GM12873 (cell line): ENCODE data around the gene IFT52.

ENCODE experiments used
- CTCF ChIP-seq: IDR thresholded peaks from 2 replicates; pipeline ENCODE4 v1.5.1; 2012; ENCODE audit warnings: low read depth, mild to moderate bottlenecking, moderate library complexity, low read length, control low read depth; ENCODE audit not compliant: insufficient read depth; ENCODE audit errors: missing control alignments

IFT52 gene

GRCh38 chr20:43590392-43591303 lies at the start of gene IFT52:
Gene IFT52, plus strand, starts transcription at chr20:43590937. Its CDS starts 3,762 bp downstream, at chr20:43594699.
- TF ChIP-seq CTCF: no peak

GRCh38 chr20:43541214-43541613 lies 49.5 kb upstream of the IFT52 start:
- no peak for TF ChIP-seq CTCF

- no peak for TF ChIP-seq CTCF
These were observed 48.6 kb upstream of the IFT52 start for GRCh38 chr20:43542161-43542560.

GRCh38 chr20:43542674-43543073 lies 48.1 kb upstream of the IFT52 start:
- TF ChIP-seq CTCF: no peak

GRCh38 chr20:43543138-43543537 lies 47.6 kb upstream of the IFT52 start:
- no peak for TF ChIP-seq CTCF

- TF ChIP-seq CTCF: no peak
These were observed 46.2 kb upstream of the IFT52 start for GRCh38 chr20:43544501-43544900.

GRCh38 chr20:43545837-43546578 lies 44.7 kb upstream of the IFT52 start:
- no peak for TF ChIP-seq CTCF
